ENCODE results near the gene CCDC87.
"Not testable (repeated sequence)": the region's sequence is repeated elsewhere in the genome, so short reads cannot be mapped to it uniquely, and the experiment has no call there.

CCDC87 gene, protein sequence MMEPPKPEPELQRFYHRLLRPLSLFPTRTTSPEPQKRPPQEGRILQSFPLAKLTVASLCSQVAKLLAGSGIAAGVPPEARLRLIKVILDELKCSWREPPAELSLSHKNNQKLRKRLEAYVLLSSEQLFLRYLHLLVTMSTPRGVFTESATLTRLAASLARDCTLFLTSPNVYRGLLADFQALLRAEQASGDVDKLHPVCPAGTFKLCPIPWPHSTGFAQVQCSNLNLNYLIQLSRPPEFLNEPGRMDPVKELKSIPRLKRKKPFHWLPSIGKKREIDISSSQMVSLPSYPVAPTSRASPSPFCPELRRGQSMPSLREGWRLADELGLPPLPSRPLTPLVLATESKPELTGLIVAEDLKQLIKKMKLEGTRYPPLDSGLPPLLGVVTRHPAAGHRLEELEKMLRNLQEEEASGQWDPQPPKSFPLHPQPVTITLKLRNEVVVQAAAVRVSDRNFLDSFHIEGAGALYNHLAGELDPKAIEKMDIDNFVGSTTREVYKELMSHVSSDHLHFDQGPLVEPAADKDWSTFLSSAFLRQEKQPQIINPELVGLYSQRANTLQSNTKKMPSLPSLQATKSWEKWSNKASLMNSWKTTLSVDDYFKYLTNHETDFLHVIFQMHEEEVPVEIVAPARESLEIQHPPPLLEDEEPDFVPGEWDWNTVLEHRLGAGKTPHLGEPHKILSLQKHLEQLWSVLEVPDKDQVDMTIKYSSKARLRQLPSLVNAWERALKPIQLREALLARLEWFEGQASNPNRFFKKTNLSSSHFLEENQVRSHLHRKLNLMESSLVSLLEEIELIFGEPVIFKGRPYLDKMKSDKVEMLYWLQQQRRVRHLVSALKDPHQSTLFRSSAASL

GRCh38 chr11:66592457-66593302, at the start of gene CCDC87, which contains the start of gene CCS:
CCDC87 (minus strand) TSS chr11:66593063; CDS start chr11:66593015, 48 bp downstream.
CCS (plus strand) TSS chr11:66593185; CDS start chr11:66593262, 77 bp downstream.
- DNase-seq, result peak; percentile 100

DNA sequence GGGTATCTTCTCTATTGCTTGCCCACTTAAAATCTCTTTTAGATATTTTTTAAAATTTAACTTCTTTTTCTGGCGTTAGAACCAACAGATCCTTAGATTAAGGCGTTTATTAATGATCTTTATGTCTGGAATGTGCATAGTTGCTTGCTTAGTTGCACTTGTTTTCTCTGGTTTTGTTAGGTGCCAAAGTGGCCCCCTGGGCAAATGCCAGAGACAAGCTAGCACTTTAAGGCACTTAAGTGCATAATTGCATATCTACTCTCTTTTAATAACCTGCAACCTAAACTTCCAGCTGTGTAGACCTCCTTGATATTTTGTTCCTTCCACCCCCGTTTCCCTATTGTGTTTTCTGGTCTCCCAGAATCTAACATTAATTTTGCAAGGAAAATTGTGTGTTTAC, 49.0 kb upstream of the CCDC87 start:
- DNase-seq, result no peak

DNA sequence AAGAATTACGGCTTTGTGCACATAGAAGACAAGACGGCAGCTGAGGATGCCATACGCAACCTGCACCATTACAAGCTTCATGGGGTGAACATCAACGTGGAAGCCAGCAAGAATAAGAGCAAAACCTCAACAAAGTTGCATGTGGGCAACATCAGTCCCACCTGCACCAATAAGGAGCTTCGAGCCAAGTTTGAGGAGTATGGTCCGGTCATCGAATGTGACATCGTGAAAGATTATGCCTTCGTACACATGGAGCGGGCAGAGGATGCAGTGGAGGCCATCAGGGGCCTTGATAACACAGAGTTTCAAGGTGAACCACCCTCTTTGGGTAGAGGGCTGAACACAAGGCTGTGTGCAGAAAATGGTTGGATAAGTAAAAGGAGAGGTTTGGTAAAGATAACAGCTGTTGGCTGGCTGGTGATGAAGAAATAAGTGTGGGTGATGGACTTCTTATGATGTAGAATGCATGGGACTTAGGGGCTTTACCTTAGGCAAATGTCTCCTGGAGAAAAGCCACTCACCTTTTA, 47.0 kb upstream of the CCDC87 start:
- not testable (repeated sequence) for DNase-seq

DNA sequence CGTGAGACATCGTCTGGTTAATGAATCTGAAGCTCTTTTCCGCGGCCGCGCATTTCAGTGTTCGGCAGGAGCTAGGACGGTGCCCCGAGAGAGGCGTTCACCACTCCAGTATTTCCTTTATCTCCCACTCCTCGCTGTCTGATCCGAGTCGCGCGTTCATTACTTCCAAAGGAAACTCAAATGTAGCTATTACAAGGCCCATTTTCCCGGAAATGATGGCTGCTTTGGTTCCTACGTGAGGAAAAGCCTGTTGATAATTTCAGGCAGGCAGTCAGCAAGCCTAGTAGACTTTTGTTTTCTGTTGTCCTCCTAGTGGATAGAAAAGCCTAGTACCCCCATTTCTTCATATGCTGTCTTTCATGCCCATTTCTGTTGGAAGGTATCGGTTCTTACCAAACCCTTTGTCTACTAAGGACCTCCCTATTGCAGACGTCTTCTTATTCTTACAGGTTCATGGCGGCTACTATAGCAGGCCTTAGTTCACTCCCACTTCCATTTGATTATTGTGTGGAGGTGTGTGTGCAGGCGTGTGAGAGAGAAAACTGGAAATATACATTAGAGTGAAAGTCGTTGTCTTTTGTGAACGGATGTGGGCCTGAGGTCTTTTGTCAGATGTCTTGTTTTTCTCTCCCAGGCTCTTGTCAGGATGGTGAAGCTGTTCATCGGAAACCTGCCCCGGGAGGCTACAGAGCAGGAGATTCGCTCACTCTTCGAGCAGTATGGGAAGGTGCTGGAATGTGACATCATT, 46.4 kb upstream of the CCDC87 start:
- DNase-seq, result peak; percentile 32

DNA sequence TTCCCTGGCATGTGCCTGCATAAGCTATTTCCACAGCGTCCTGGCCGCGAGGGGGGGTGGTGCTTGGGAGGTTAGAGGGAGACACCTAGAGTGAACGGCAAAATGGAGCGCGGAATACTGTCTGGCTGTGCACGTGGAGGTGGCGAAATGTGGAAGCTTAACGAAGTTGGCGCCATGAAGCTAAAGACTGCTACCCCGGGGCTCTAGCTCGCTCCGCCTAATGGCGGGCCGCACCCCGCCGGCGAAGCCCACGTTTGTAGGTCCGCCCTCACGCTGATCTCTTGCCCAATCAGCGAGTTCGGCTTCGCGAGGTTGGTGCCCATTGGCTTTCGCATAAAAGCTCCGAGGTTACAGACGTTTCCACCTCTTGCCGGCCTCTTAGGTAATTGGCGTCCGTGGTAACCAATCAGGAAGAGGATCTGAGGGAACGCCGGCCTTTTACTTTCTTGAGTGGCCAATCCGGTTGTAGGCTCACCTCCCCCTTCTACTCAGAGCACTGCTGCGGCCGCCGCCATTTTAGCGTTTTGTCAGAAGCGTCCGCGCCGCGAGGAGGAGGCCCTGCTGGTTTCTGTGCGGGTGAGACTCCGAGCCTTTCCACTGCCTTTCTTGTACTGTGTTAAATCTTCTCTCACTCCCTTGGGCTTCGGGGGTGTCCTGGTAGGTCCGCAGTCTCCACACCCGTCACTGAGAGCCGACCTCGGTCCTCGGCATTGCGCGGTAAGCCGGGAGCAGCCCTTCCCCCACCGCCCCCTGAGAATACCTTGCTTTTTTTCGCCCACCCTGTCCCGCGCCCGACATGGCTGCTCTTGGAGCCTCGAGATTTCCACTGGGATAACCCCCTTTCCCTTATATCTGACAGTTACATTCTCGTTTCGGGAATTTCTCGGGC, 45.6 kb upstream of the CCDC87 start, which contains the start of gene RBM4:
TSS of gene RBM4 (plus strand) at position 527 of the 889 bp plus-strand sequence. CDS start 1,009 bp downstream, outside the sequence.
- peak; percentile 94 for DNase-seq

GRCh38 chr11:66637557-66638176, 44.8 kb upstream of the CCDC87 start:
- no peak for DNase-seq

- no peak for DNase-seq
Observed at GRCh38 chr11:66636411-66636810, 43.5 kb upstream of the CCDC87 start.

- DNase-seq, result no peak
Observed at GRCh38 chr11:66632952-66633351, 40.1 kb upstream of the CCDC87 start.

GRCh38 chr11:66631883-66632282, 39.0 kb upstream of the CCDC87 start:
- DNase-seq, result no peak

DNA sequence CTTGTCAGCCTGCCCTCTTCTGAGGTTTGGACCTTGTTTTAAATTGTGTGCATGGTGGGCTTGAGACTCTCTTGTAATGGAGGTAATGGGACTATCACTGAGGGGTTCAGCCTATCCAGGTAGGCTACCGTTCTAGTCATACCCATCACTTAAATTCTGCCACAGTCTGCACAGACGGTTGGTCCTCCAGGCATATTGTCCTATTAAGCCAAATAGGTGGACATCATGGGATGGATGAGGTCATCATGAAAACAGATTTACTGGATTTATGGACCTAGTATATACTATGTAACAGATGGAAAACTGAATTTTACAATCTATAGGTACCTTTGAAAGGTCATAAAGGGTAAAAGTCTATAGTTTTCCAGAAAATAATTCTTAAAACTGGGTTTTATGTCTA, 36.5 kb upstream of the CCDC87 start:
- DNase-seq, result no peak

- DNase-seq, result no peak
Observed at GRCh38 chr11:66628061-66628603, 35.3 kb upstream of the CCDC87 start.

DNA sequence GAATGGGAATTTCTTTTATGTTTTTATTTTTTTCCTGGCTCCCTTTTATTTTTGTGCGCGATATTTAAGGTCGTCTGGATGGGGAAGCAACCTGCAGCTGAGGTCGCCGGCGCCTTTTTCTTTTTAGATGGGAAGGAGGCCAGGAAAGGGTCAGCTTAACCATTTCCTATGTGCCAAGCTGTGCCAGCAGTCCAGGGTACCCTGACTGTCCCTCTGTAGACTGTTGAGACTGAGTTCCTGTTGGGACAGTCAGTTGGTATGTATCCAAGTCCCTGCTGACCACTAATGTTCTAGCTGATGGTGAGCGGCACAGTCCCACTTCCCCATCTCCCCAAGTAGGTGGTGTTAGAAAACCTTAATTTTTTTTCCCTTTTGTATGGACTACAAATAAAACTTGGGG, 34.1 kb upstream of the CCDC87 start:
- DNase-seq, result no peak

GRCh38 chr11:66626382-66626781, 33.5 kb upstream of the CCDC87 start:
- no peak for DNase-seq

- DNase-seq, result no peak
Observed at GRCh38 chr11:66625752-66626149, 32.9 kb upstream of the CCDC87 start.

DNA sequence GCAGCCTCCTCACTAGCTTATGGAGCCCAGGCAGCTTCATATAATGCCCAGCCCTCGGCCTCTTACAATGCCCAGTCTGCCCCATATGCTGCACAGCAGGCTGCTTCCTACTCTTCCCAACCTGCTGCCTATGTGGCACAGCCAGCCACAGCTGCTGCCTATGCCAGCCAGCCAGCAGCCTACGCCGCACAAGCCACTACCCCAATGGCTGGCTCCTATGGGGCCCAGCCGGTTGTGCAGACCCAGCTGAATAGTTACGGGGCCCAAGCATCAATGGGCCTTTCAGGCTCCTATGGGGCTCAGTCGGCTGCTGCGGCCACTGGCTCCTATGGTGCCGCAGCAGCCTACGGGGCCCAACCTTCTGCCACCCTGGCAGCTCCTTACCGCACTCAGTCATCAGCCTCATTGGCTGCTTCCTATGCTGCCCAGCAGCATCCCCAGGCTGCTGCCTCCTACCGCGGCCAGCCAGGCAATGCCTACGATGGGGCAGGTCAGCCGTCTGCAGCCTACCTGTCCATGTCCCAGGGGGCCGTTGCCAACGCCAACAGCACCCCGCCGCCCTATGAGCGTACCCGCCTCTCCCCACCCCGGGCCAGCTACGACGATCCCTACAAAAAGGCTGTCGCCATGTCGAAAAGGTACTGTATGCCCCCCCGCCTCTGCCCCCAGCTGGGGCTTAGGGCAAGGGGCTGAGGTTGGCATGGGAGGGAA, 32.3 kb upstream of the CCDC87 start:
- DNase-seq, result no peak

DNA sequence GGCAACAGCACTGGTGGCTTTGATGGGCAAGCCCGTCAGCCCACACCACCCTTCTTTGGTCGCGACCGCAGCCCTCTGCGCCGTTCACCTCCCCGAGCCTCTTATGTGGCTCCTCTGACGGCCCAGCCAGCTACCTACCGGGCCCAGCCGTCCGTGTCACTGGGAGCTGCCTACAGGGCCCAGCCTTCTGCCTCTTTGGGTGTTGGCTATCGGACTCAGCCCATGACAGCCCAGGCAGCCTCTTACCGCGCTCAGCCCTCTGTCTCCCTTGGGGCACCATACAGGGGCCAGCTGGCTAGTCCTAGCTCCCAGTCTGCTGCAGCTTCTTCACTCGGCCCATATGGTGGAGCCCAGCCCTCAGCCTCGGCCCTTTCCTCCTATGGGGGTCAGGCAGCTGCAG, 31.6 kb upstream of the CCDC87 start:
- no peak for DNase-seq

GRCh38 chr11:66619080-66619554, 26.3 kb upstream of the CCDC87 start:
- no peak for DNase-seq

- no peak for DNase-seq
Observed at GRCh38 chr11:66617155-66617834, 24.4 kb upstream of the CCDC87 start.

Measured in CD4-positive, alpha-beta T cell treated with Interleukin-17A for 4 hours (primary cell).